ENCODE data around the gene EEIG2.

Gene EEIG2

GRCh38 chr1:108583757-108584427 is 24.0 kb downstream of the EEIG2 start:
- no peaks in the 10 kb centered on the region for H3K9me3 ChIP-seq (ENCODE audit: control insufficient read depth in 2 of 2, low read length in 2 of 2)
- H3K36me3 ChIP-seq (ENCODE audit: control insufficient read depth in 2 of 2, insufficient read depth in 2 of 2, low read length in 2 of 2): no peaks in the 10 kb centered on the region
- no peak overlapping the region for H3K4me3 ChIP-seq (ENCODE audit: low read length in 2 of 2)

GRCh38 chr1:108584428-108584856 is 24.5 kb downstream of the EEIG2 start:
- Histone ChIP-seq H3K9me3 (ENCODE audit: control insufficient read depth in 2 of 2, low read length in 2 of 2) (no peaks in the 10 kb centered on the region), H3K36me3 (ENCODE audit: control insufficient read depth in 2 of 2, insufficient read depth in 2 of 2, low read length in 2 of 2) (no peaks in the 10 kb centered on the region), H3K4me3 (ENCODE audit: low read length in 2 of 2) (no peak overlapping the region), H3K9ac (ENCODE audit: low read length in 2 of 2) (no peak overlapping the region), H3K27me3 (ENCODE audit: control insufficient read depth in 1 of 2, insufficient read depth in 2 of 2, low read length in 2 of 2) (no peaks in the 10 kb centered on the region), H3K4me1 (ENCODE audit: control insufficient read depth, insufficient read depth, low read length) (no peaks in the 10 kb centered on the region), H3K27ac (ENCODE audit: low read length) (no peak overlapping the region)

More at GRCh38 chr1:108583757-108584427, 24.0 kb downstream of the EEIG2 start:
- H3K4me1 ChIP-seq (ENCODE audit: control insufficient read depth, insufficient read depth, low read length): no peaks in the 10 kb centered on the region
- H3K27me3 ChIP-seq (ENCODE audit: control insufficient read depth in 1 of 2, insufficient read depth in 2 of 2, low read length in 2 of 2): no peaks in the 10 kb centered on the region
- H3K9ac ChIP-seq (ENCODE audit: low read length in 2 of 2): no peak overlapping the region
- no peak overlapping the region for H3K27ac ChIP-seq (ENCODE audit: low read length)

GRCh38 chr1:108585313-108585712 is 25.4 kb downstream of the EEIG2 start:
- Histone ChIP-seq H3K9me3 (ENCODE audit: control insufficient read depth in 2 of 2, low read length in 2 of 2) (no peaks in the 10 kb centered on the region), H3K36me3 (ENCODE audit: control insufficient read depth in 2 of 2, insufficient read depth in 2 of 2, low read length in 2 of 2) (no peaks in the 10 kb centered on the region), H3K4me1 (ENCODE audit: control insufficient read depth, insufficient read depth, low read length) (no peaks in the 10 kb centered on the region), H3K4me3 (ENCODE audit: low read length in 2 of 2) (no peak overlapping the region), H3K27me3 (ENCODE audit: control insufficient read depth in 1 of 2, insufficient read depth in 2 of 2, low read length in 2 of 2) (no peaks in the 10 kb centered on the region), H3K9ac (ENCODE audit: low read length in 2 of 2) (no peak overlapping the region), H3K27ac (ENCODE audit: low read length) (no peak overlapping the region)

- Histone ChIP-seq H3K27me3 (ENCODE audit: control insufficient read depth in 1 of 2, insufficient read depth in 2 of 2, low read length in 2 of 2) (no peaks in the 10 kb centered on the region), H3K9ac (ENCODE audit: low read length in 2 of 2) (peak overlapping the region in 1 of 2 donors; percentile 51), H3K9me3 (ENCODE audit: control insufficient read depth in 2 of 2, low read length in 2 of 2) (no peaks in the 10 kb centered on the region), H3K27ac (ENCODE audit: low read length) (no peak overlapping the region), H3K4me3 (ENCODE audit: low read length in 2 of 2) (no peak overlapping the region), H3K36me3 (ENCODE audit: control insufficient read depth in 2 of 2, insufficient read depth in 2 of 2, low read length in 2 of 2) (no peaks in the 10 kb centered on the region), H3K4me1 (ENCODE audit: control insufficient read depth, insufficient read depth, low read length) (no peaks in the 10 kb centered on the region)
Observed at GRCh38 chr1:108590441-108590840, 30.5 kb downstream of the EEIG2 start.

- no peak overlapping the region for H3K27ac ChIP-seq (ENCODE audit: low read length)
- no peaks in the 10 kb centered on the region for H3K4me1 ChIP-seq (ENCODE audit: control insufficient read depth, insufficient read depth, low read length)
- no peaks in the 10 kb centered on the region for H3K27me3 ChIP-seq (ENCODE audit: control insufficient read depth in 1 of 2, insufficient read depth in 2 of 2, low read length in 2 of 2)
- no peak overlapping the region for H3K4me3 ChIP-seq (ENCODE audit: low read length in 2 of 2)
- H3K9ac ChIP-seq (ENCODE audit: low read length in 2 of 2): no peak overlapping the region
- no peaks in the 10 kb centered on the region for H3K9me3 ChIP-seq (ENCODE audit: control insufficient read depth in 2 of 2, low read length in 2 of 2)
- no peaks in the 10 kb centered on the region for H3K36me3 ChIP-seq (ENCODE audit: control insufficient read depth in 2 of 2, insufficient read depth in 2 of 2, low read length in 2 of 2)
Observed at GRCh38 chr1:108590957-108591356, 31.1 kb downstream of the EEIG2 start.

GRCh38 chr1:108591466-108591865 is 31.6 kb downstream of the EEIG2 start:
- no peak overlapping the region for H3K9ac ChIP-seq (ENCODE audit: low read length in 2 of 2)
- H3K36me3 ChIP-seq (ENCODE audit: control insufficient read depth in 2 of 2, insufficient read depth in 2 of 2, low read length in 2 of 2): no peaks in the 10 kb centered on the region
- H3K27ac ChIP-seq (ENCODE audit: low read length): peak overlapping the region; percentile 42
- H3K4me3 ChIP-seq (ENCODE audit: low read length in 2 of 2): no peak overlapping the region
- H3K27me3 ChIP-seq (ENCODE audit: control insufficient read depth in 1 of 2, insufficient read depth in 2 of 2, low read length in 2 of 2): no peaks in the 10 kb centered on the region
- no peaks in the 10 kb centered on the region for H3K9me3 ChIP-seq (ENCODE audit: control insufficient read depth in 2 of 2, low read length in 2 of 2)
- H3K4me1 ChIP-seq (ENCODE audit: control insufficient read depth, insufficient read depth, low read length): no peaks in the 10 kb centered on the region

GRCh38 chr1:108592030-108592759 is 32.3 kb downstream of the EEIG2 start:
- Histone ChIP-seq H3K27me3 (ENCODE audit: control insufficient read depth in 1 of 2, insufficient read depth in 2 of 2, low read length in 2 of 2) (no peaks in the 10 kb centered on the region), H3K9ac (ENCODE audit: low read length in 2 of 2) (no peak overlapping the region), H3K27ac (ENCODE audit: low read length) (peak overlapping the region; percentile 42), H3K9me3 (ENCODE audit: control insufficient read depth in 2 of 2, low read length in 2 of 2) (no peaks in the 10 kb centered on the region), H3K4me3 (ENCODE audit: low read length in 2 of 2) (no peak overlapping the region), H3K4me1 (ENCODE audit: control insufficient read depth, insufficient read depth, low read length) (no peaks in the 10 kb centered on the region), H3K36me3 (ENCODE audit: control insufficient read depth in 2 of 2, insufficient read depth in 2 of 2, low read length in 2 of 2) (no peaks in the 10 kb centered on the region)

- H3K9me3 ChIP-seq (ENCODE audit: control insufficient read depth in 2 of 2, low read length in 2 of 2): no peaks in the 10 kb centered on the region
- no peak overlapping the region for H3K4me3 ChIP-seq (ENCODE audit: low read length in 2 of 2)
- H3K4me1 ChIP-seq (ENCODE audit: control insufficient read depth, insufficient read depth, low read length): no peaks in the 10 kb centered on the region
- no peak overlapping the region for H3K27ac ChIP-seq (ENCODE audit: low read length)
- H3K9ac ChIP-seq (ENCODE audit: low read length in 2 of 2): no peak overlapping the region
- no peaks in the 10 kb centered on the region for H3K27me3 ChIP-seq (ENCODE audit: control insufficient read depth in 1 of 2, insufficient read depth in 2 of 2, low read length in 2 of 2)
- no peaks in the 10 kb centered on the region for H3K36me3 ChIP-seq (ENCODE audit: control insufficient read depth in 2 of 2, insufficient read depth in 2 of 2, low read length in 2 of 2)
Observed at GRCh38 chr1:108593448-108593847, 33.5 kb downstream of the EEIG2 start.

GRCh38 chr1:108595507-108595906 is 35.6 kb downstream of the EEIG2 start:
- H3K4me3 ChIP-seq (ENCODE audit: low read length in 2 of 2): no peak overlapping the region
- no peaks in the 10 kb centered on the region for H3K4me1 ChIP-seq (ENCODE audit: control insufficient read depth, insufficient read depth, low read length)
- no peaks in the 10 kb centered on the region for H3K27me3 ChIP-seq (ENCODE audit: control insufficient read depth in 1 of 2, insufficient read depth in 2 of 2, low read length in 2 of 2)
- no peaks in the 10 kb centered on the region for H3K9me3 ChIP-seq (ENCODE audit: control insufficient read depth in 2 of 2, low read length in 2 of 2)
- H3K9ac ChIP-seq (ENCODE audit: low read length in 2 of 2): no peak overlapping the region
- H3K27ac ChIP-seq (ENCODE audit: low read length): no peak overlapping the region
- H3K36me3 ChIP-seq (ENCODE audit: control insufficient read depth in 2 of 2, insufficient read depth in 2 of 2, low read length in 2 of 2): no peaks in the 10 kb centered on the region

- Histone ChIP-seq H3K36me3 (ENCODE audit: control insufficient read depth in 2 of 2, insufficient read depth in 2 of 2, low read length in 2 of 2) (no peaks in the 10 kb centered on the region), H3K9me3 (ENCODE audit: control insufficient read depth in 2 of 2, low read length in 2 of 2) (no peaks in the 10 kb centered on the region), H3K27me3 (ENCODE audit: control insufficient read depth in 1 of 2, insufficient read depth in 2 of 2, low read length in 2 of 2) (no peaks in the 10 kb centered on the region), H3K27ac (ENCODE audit: low read length) (no peak overlapping the region), H3K9ac (ENCODE audit: low read length in 2 of 2) (no peak overlapping the region), H3K4me1 (ENCODE audit: control insufficient read depth, insufficient read depth, low read length) (no peaks in the 10 kb centered on the region), H3K4me3 (ENCODE audit: low read length in 2 of 2) (no peak overlapping the region)
Observed at GRCh38 chr1:108597041-108597440, 37.1 kb downstream of the EEIG2 start.

GRCh38 chr1:108598340-108598739 is 38.4 kb downstream of the EEIG2 start:
- no peak overlapping the region for H3K9ac ChIP-seq (ENCODE audit: low read length in 2 of 2)
- H3K9me3 ChIP-seq (ENCODE audit: control insufficient read depth in 2 of 2, low read length in 2 of 2): no peaks in the 10 kb centered on the region
- no peak overlapping the region for H3K4me3 ChIP-seq (ENCODE audit: low read length in 2 of 2)
- H3K27ac ChIP-seq (ENCODE audit: low read length): no peak overlapping the region
- no peaks in the 10 kb centered on the region for H3K4me1 ChIP-seq (ENCODE audit: control insufficient read depth, insufficient read depth, low read length)
- no peaks in the 10 kb centered on the region for H3K27me3 ChIP-seq (ENCODE audit: control insufficient read depth in 1 of 2, insufficient read depth in 2 of 2, low read length in 2 of 2)
- peaks cover 0 to 3% of the 10 kb centered on the region in 2 donors for H3K36me3 ChIP-seq (ENCODE audit: control insufficient read depth in 2 of 2, insufficient read depth in 2 of 2, low read length in 2 of 2)
